ENCODE data around the gene NKAP.

DNA sequence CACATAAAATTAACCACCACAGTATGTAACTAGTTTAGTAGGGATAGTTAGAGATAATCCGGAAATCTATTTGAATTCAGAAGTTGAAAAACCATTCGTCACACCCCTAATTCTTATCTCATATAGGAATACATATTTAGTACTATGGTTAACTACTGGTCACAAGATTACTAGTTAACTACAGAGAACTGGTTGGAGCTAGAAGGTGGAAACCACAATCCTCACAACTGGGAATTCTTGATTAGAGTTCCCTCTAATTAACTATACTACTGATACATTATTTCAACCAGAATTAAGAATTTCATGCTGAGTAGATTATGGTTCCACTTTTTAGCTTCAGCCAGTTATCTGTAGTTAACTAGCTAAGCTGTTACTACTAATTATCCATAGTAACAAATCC lies 39.9 kb upstream of the NKAP start:
- no peak for TF ChIP-seq EZH2 (IDR thresholded peaks at IDR 0.05; ENCODE audit: borderline replicate concordance, low read depth, low read length, poor library complexity, severe bottlenecking)
- TF ChIP-seq, protein P1, sequence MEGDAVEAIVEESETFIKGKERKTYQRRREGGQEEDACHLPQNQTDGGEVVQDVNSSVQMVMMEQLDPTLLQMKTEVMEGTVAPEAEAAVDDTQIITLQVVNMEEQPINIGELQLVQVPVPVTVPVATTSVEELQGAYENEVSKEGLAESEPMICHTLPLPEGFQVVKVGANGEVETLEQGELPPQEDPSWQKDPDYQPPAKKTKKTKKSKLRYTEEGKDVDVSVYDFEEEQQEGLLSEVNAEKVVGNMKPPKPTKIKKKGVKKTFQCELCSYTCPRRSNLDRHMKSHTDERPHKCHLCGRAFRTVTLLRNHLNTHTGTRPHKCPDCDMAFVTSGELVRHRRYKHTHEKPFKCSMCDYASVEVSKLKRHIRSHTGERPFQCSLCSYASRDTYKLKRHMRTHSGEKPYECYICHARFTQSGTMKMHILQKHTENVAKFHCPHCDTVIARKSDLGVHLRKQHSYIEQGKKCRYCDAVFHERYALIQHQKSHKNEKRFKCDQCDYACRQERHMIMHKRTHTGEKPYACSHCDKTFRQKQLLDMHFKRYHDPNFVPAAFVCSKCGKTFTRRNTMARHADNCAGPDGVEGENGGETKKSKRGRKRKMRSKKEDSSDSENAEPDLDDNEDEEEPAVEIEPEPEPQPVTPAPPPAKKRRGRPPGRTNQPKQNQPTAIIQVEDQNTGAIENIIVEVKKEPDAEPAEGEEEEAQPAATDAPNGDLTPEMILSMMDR (conservative IDR thresholded peaks at IDR 0.05; ENCODE audit: low read depth, low read length), result no peak

Measured in A673 (cell line).